GM13977 (cell line): ENCODE measurements around the gene GSTT2.
A peak's percentile ranks its signal among the peaks of the same experiment; 100 is the strongest.

ENCODE experiments used
- DNase-seq: peaks from one replicate; pipeline ENCODE4 v3.0.0; 2012; ENCODE audit warnings: low spot score
- CTCF ChIP-seq: IDR thresholded peaks from 2 replicates; pipeline ENCODE4 v1.5.1; 2012; ENCODE audit warnings: mild to moderate bottlenecking, control low read depth; ENCODE audit not compliant: insufficient read depth; ENCODE audit errors: extremely low read depth, missing control alignments
- in situ Hi-C: fragments of 300-500 bp; cut with MboI; formaldehyde crosslinking; loops from one replicate; pipeline ENCODE4 v1.12.0; 2022; ENCODE audit warnings: low sequenced_read_pairs, low pct_unique_long_range_greater_than_20kb, mixed read lengths, inconsistent platforms; ENCODE audit not compliant: unreplicated experiment

The GSTT2 gene

GRCh38 chr22:24002851-24003250 lies 22.9 kb downstream of the GSTT2 start:
- in situ Hi-C loops, result no loop called here
- no peak for TF ChIP-seq CTCF
- no peak for DNase-seq

GRCh38 chr22:24003887-24004286 lies 24.0 kb downstream of the GSTT2 start:
- no peak for TF ChIP-seq CTCF
- peak; percentile 16 for DNase-seq
- in situ Hi-C loops, result no loop called here

DNA sequence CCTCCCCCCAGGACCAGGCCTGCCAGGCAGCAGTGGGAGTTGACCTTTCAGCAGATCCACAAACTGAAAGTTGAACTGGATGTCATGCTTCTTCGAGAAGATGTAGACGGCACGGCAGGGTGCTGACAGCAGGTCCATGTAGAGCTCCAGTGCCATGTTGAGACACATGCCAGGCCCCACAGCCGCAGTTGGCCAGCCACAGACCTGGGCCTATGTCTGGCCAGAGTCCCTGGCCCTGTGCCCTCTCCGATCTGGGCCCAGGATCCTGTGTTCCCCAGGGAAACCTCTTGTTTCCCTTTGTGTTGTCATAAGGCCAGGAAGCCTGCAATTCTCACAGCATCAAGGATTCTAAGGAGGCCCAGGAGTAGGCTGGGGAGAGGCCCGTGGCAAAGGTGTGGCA lies 25.3 kb downstream of the GSTT2 start, which contains the start of gene GSTT4:
GSTT4 (minus strand) TSS at position 253 of the 400 bp plus-strand sequence; CDS start at position 156, 97 bp downstream.
- no peak for TF ChIP-seq CTCF
- in situ Hi-C loops, result no loop called here
- peak; percentile 22 for DNase-seq

DNA sequence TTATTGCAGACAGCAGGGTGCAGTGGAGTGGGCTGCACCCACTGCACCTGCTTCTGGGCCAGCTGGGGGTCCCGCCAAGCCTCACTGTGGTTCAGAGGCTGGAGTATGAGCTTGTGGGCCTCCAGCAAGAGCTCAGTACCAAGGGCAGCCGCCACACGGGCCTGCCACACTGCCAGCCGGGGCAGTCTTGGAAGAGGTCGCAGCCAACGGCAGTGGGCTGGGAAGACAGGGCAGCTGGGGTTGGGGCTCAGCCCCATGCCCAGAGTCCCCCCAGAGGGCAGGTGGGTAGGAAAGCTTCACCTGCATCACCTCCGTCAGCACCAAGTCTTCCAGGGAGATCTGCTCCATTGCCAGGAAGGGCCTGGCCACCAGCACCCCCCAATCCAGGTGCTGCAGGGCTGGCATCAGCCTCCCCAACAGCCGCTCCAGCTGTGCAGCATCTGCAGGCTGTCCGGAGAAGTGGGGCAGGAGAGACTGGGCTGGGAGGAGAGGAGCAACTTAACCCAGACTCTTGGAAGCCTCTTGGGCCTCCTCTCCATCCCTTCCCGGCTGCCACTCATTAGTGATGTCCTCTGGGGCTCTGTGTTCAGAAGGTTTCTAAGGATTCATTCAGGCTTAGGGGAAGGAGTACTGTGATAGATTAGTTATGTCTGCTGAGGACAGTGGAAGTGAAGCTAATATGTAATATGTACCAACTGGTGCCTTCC lies 26.4 kb downstream of the GSTT2 start:
- DNase-seq, result no peak

GRCh38 chr22:24006914-24007214 lies 26.9 kb downstream of the GSTT2 start:
- TF ChIP-seq CTCF, result no peak
- no peak for DNase-seq
- in situ Hi-C loops, result no loop called here

More for the DNA sequence above, 26.4 kb downstream of the GSTT2 start:
- no peak for TF ChIP-seq CTCF
- in situ Hi-C loops, result no loop called here

DNA sequence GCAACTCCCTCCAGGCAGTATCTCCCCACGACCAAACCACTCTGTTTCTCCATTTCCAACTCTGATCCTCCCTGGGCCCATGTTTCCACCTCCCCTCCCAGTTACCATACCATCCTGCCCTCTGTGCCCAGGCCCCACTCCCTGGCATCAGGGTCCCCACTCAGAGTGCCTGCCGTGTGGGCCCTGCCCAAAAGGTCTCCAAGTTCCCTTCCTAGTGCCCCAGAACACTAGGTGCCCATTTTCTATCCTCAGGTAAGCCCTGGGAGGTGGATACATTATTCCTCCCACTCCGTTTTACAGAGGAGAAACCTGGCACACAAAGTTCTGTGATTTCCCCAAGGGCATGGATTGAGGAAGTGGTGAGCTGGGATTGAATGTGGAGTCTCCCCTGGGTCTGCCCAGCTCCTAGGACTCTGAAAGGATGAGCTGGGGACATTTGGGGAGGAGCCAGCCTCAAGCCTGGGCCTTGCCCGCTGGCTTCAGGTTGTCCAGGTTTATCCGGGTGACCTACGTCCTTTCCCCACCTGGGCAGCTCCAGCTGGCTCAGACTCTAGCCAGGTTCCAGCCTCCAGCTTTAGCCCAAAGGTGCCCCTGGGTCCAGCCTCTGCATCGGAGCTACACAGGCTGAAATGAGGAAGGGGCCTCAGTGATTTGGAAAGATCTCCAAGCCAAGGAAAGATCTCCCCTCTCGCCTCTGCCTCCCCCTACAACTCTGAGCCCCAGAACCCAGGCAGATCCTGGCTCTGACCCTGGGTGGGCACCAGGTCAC lies 27.5 kb downstream of the GSTT2 start:
- no peak for TF ChIP-seq CTCF
- peak; percentile 18 for DNase-seq
- in situ Hi-C loops, result no loop called here
